Measurements from ENCODE around the gene RAP2B.

GRCh38 chr3:153137626-153138025, 24.4 kb upstream of the RAP2B start:
- TF ChIP-seq EZH2phosphoT487 (IDR thresholded peaks at IDR 0.05; ENCODE audit: borderline replicate concordance, low read depth): no peak
- no peak for TF ChIP-seq CTCF (IDR thresholded peaks at IDR 0.05)

All from SK-N-SH (cell line).